Colonic mucosa (tissue), 4 donors: ENCODE measurements around the gene HLA-DOA. TPM values are rescaled to one million over a fixed set of nuclear protein-coding genes. Genes with fewer than 3 reads are reported as not detected.

ENCODE experiments used
- DNase-seq: peaks from one replicate; pipeline ENCODE4 v3.0.0-alpha.2; 2020
- H3K27ac ChIP-seq: fragments of 200-600 bp; one replicate; pipeline ENCODE4 v1.8.0; 2021
- H3K27me3 ChIP-seq: fragments of 200-600 bp; one replicate; pipeline ENCODE4 v1.8.0; 2021
- H3K36me3 ChIP-seq: fragments of 200-600 bp; one replicate; pipeline ENCODE4 v1.8.0; 2021
- H3K4me1 ChIP-seq: fragments of 200-600 bp; one replicate; pipeline ENCODE4 v1.8.0; 2021; ENCODE audit warnings: mild to moderate bottlenecking
- H3K4me3 ChIP-seq: fragments of 200-600 bp; one replicate; pipeline ENCODE4 v1.8.0; 2021
- H3K9ac ChIP-seq, 2 donors: one replicate each; pipeline ENCODE4 v1.7.0; 2013; ENCODE audit warnings: control low read depth in 2 of 2, low read depth in 2 of 2, low read length in 2 of 2
- H3K9me3 ChIP-seq: fragments of 200-600 bp; one replicate; pipeline ENCODE4 v1.8.0; 2021
- CTCF ChIP-seq: fragments of 200-600 bp; IDR thresholded peaks from one replicate; pipeline ENCODE4 v1.8.0; 2022; ENCODE audit warnings: antibody characterized with exemption, mild to moderate bottlenecking
- intact Hi-C: fragments of 100-400 bp; cut with DNase I; formaldehyde crosslinking; loops from one replicate; pipeline ENCODE4 v1.14.1; 2022
- total RNA-seq, 2 donors: library from RNA; stranded (reverse); fragmentation: NEBNext Ultra II Directional in 1 of 2; extraction: Animal tissue kit (Norgen Biotek cat#: 25700) in 1 of 2; gene quantifications; one replicate each; pipeline ENCODE4 v1.2.1, GENCODE V29; 2021
- donor health status: healthy.
- donor health status: DM: no; HTN: no; CAD: no.
- donor health status: DM: no; HTN: no; CAD: no.

Gene HLA-DOA
- total RNA-seq, 2 donors from 2014 or later, result 1.6 to 4.3 TPM

- intact Hi-C loops, result loop anchor here (2.0 kb wide), 1 partner anchor 233 kb away; no protein-coding TSS in a partner anchor
- no peak overlapping the region for H3K27ac ChIP-seq
- H3K27me3 ChIP-seq, result no peaks in the 10 kb centered on the region
These were observed 6.4 kb upstream of the HLA-DOA start for GRCh38 chr6:33015798-33016197.

GRCh38 chr6:33014841-33015634 is 5.6 kb upstream of the HLA-DOA start:
- H3K27ac ChIP-seq, result no peak overlapping the region

More at GRCh38 chr6:33015798-33016197, 6.4 kb upstream of the HLA-DOA start:
- no peaks in the 10 kb centered on the region for H3K9me3 ChIP-seq
- no peak overlapping the region for H3K9ac ChIP-seq
- peaks cover 4% of the 10 kb centered on the region for H3K4me1 ChIP-seq
- no peaks in the 10 kb centered on the region for H3K36me3 ChIP-seq
- no peak for DNase-seq
- no peak for TF ChIP-seq CTCF
- no peak overlapping the region for H3K4me3 ChIP-seq

GRCh38 chr6:33013608-33014007 is 4.2 kb upstream of the HLA-DOA start:
- TF ChIP-seq CTCF, result no peak

More at GRCh38 chr6:33014841-33015634, 5.6 kb upstream of the HLA-DOA start:
- Histone ChIP-seq H3K4me1 (peaks cover 4% of the 10 kb centered on the region), H3K9ac (no peak overlapping the region), H3K9me3 (no peaks in the 10 kb centered on the region), H3K27me3 (no peaks in the 10 kb centered on the region), H3K4me3 (no peak overlapping the region), H3K36me3 (no peaks in the 10 kb centered on the region)
- intact Hi-C loops, result loop anchor here (2.0 to 5.0 kb wide), 2 partner anchors 67 to 234 kb away; no protein-coding TSS in a partner anchor
- TF ChIP-seq CTCF, result peak; percentile 73
- peak; percentile 68 for DNase-seq

DNA sequence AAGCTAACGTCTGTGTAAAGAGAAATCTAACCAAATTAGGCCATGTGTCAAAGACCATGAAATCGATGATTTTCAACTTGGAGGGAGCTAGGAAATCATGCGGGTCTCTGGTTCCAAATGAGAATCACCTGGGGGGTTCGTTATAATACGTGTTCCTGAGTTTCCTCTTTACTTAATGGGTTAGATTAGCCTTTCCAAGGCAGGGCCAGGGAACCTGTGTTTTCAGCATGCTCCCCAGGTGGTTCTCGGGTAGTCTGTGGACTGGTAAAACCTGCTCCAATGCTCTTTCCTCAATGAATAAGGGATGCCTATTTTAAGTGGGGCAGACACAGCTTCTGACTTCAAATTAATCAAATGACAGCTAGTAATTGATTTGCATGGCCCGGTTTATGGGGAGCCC is 965 bp upstream of the HLA-DOA start:
- no peaks in the 10 kb centered on the region for H3K4me1 ChIP-seq
- intact Hi-C loops, result loop anchor here (5.0 kb wide), 1 partner anchor 72 kb away; no protein-coding TSS in a partner anchor
- no peak overlapping the region for H3K27ac ChIP-seq
- no peaks in the 10 kb centered on the region for H3K27me3 ChIP-seq
- H3K36me3 ChIP-seq, result no peaks in the 10 kb centered on the region
- H3K9me3 ChIP-seq, result no peaks in the 10 kb centered on the region
- no peak overlapping the region for H3K9ac ChIP-seq
- TF ChIP-seq CTCF, result no peak
- no peak overlapping the region for H3K4me3 ChIP-seq
- DNase-seq, result no peak

More at GRCh38 chr6:33013608-33014007, 4.2 kb upstream of the HLA-DOA start:
- H3K4me1 ChIP-seq, result no peaks in the 10 kb centered on the region
- no peak for DNase-seq
- H3K36me3 ChIP-seq, result no peaks in the 10 kb centered on the region
- no peaks in the 10 kb centered on the region for H3K9me3 ChIP-seq
- H3K4me3 ChIP-seq, result no peak overlapping the region
- H3K9ac ChIP-seq, result no peak overlapping the region
- no peaks in the 10 kb centered on the region for H3K27me3 ChIP-seq
- intact Hi-C loops, result loop anchor here (2.0 to 5.0 kb wide), 2 partner anchors 69 to 235 kb away; no protein-coding TSS in a partner anchor
- H3K27ac ChIP-seq, result no peak overlapping the region

DNA sequence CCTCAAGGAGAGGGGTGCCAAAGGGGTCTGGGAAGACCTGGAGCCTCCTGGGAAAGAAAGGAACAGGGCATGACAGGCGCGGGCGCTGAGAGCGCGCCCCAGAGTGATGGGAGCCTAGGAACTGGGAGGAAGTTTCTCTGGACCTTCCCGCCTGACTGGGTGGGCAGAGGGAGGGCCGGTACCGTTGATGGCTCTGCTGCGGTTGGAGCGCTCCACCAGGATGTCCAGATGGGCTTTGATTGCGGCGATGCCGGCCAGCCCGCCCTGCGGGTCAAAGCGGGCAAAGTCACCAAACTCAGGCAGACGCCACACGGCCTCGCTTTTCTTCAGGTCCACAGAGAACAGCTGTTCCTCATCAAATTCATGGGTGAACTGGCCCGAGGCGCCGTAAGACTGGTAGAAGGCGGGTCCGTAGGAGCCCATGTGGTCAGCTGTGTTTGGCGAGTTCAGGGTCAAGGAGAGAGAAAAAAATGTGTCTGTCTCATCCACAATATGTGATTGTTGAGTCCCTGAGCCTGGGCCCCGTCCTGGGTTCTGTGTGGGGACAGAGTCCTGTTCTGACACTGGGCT is 1.5 kb downstream of the HLA-DOA start:
- H3K36me3 ChIP-seq, result no peaks in the 10 kb centered on the region
- H3K27me3 ChIP-seq, result no peaks in the 10 kb centered on the region
- no peak overlapping the region for H3K9ac ChIP-seq
- no peak overlapping the region for H3K27ac ChIP-seq
- no peaks in the 10 kb centered on the region for H3K9me3 ChIP-seq
- intact Hi-C loops, result no loop called here
- H3K4me1 ChIP-seq, result no peaks in the 10 kb centered on the region
- H3K4me3 ChIP-seq, result no peak overlapping the region
- no peak for TF ChIP-seq CTCF
- no peak for DNase-seq
